HUES64 (cell line): ENCODE measurements around the gene CBY3. TPM values are rescaled to one million over a fixed set of nuclear protein-coding genes. Genes with fewer than 3 reads are reported as not detected.

Experiments used
- H3K27ac ChIP-seq: 2 replicates; pipeline ENCODE4 v1.7.0; 2013; ENCODE audit warnings: low read depth, low read length, inconsistent platforms
- H3K27me3 ChIP-seq: 2 replicates; pipeline ENCODE4 v1.6.1; 2013; ENCODE audit warnings: mild to moderate bottlenecking, low read length; ENCODE audit not compliant: insufficient read depth
- H3K36me3 ChIP-seq: 2 replicates; pipeline ENCODE4 v1.6.1; 2013; ENCODE audit warnings: mild to moderate bottlenecking, low read length; ENCODE audit not compliant: insufficient read depth
- H3K4me1 ChIP-seq: 2 replicates; pipeline ENCODE4 v1.6.1; 2013; ENCODE audit warnings: mild to moderate bottlenecking, low read length, moderate library complexity; ENCODE audit not compliant: insufficient read depth
- H3K4me3 ChIP-seq: 2 replicates; pipeline ENCODE4 v1.5.1; 2013; ENCODE audit warnings: mild to moderate bottlenecking, low read length, moderate library complexity
- H3K9ac ChIP-seq: 2 replicates; pipeline ENCODE4 v1.6.1; 2013; ENCODE audit warnings: mild to moderate bottlenecking, low read depth, low read length
- H3K9me3 ChIP-seq: 2 replicates; pipeline ENCODE4 v1.6.1; 2013; ENCODE audit warnings: low read depth, low read length; ENCODE audit not compliant: insufficient read depth
- WGBS: fragments of 150-250, 120-280 bp; methylation state at CpG from one replicate; pipeline ENCODE4 v1.1.7; 2013; ENCODE audit warnings: missing lambda C conversion rate; 5-methylcytosine and 5-hydroxymethylcytosine counted together
- polyA plus RNA-seq, 2 experiments: library from polyadenylated mRNA; stranded (reverse); fragments of 50-300 nt; gene quantifications; one replicate each; pipeline ENCODE4 v1.2.3, GENCODE V29; 2013

The CBY3 gene
- polyA plus RNA-seq (2013, experiment 1 of 2): 0.65 TPM
- 0.57 TPM for polyA plus RNA-seq (2013, experiment 2 of 2)

DNA sequence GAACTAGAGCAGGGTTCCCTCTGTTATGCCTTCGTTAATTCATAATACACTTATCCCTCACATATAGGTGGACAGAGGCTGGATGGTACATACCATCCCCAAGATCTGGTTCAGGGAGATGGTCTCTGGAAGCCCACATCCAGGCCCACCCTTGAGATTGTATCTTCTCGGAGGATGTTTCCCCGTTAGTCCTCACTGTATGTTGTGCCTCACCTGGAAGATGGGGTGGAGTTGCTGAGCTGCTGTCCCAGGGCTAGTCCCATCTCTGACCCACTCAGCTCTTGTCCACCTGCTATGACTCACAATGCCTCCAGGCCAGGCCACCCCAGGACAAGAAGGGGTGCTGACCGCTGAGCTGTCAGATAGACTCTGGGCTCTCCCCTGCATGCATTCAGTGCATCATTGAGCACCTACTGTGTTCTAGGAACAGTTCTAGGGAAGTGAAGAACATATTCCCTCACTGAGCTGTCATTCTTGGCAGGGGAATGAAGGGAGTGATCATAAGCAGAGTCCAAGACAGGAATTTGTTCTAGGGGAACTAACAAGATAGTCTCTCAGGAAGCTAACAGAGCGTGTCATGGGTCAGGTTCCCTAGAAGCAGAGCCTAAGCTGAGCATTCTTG is at the start of gene CBY3:
TSS of gene CBY3 (minus strand) at position 255 of the 622 bp plus-strand sequence. CDS start at position 139, 116 bp downstream.
- Histone ChIP-seq H3K27ac (no peak within 1 kb of the TSS), H3K27me3 (no peaks in the 10 kb centered on the region)
- 92% methylated on average over 5 of the region's 5 CpGs for WGBS

DNA sequence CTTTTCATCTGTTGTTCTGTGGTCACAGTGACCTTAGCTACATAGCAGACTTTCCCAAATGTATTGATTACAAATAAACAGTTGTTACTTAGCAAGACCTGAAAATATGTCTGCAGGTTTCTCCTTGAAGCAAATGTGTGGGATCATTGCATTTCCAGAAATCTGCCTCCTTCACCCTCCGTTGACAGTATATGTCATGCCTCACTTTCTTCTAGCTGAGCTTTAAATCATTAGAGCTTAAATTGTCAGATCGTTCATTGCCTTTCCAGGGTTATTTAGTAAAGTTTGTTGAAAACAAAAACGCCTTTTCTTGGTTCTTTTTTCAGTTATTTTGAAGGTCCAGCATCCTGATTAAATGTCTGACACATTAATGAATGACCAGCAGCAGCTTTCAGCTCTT is 49.5 kb upstream of the CBY3 start:
- no peak overlapping the region for H3K9ac ChIP-seq
- 90% methylated on average over 3 of the region's 3 CpGs for WGBS
- H3K27ac ChIP-seq: no peak overlapping the region

More for the DNA sequence above, at the start of gene CBY3:
- Histone ChIP-seq H3K36me3 (peaks cover 5% of the 10 kb centered on the region; the same call in 1 of the 2 replicates), H3K4me3 (no peak within 1 kb of the TSS), H3K4me1 (no peaks in the 10 kb centered on the region; the same call in 1 of the 2 replicates), H3K9ac (no peak within 1 kb of the TSS), H3K9me3 (no peaks in the 10 kb centered on the region)

GRCh38 chr5:179729727-179730126 is 48.9 kb upstream of the CBY3 start:
- no peaks in the 10 kb centered on the region for H3K9me3 ChIP-seq
- H3K27ac ChIP-seq: no peak overlapping the region
- no peak overlapping the region for H3K9ac ChIP-seq
- peaks cover 70% of the 10 kb centered on the region for H3K36me3 ChIP-seq
- no peaks in the 10 kb centered on the region; the same call in 1 of the 2 replicates for H3K4me1 ChIP-seq
- no peaks in the 10 kb centered on the region for H3K27me3 ChIP-seq
- H3K4me3 ChIP-seq: no peak overlapping the region
- WGBS: no CpG with 5 or more reads among the region's 3 CpGs

More for the DNA sequence above, 49.5 kb upstream of the CBY3 start:
- no peak overlapping the region for H3K4me3 ChIP-seq
- H3K27me3 ChIP-seq: no peaks in the 10 kb centered on the region
- peaks cover 64% of the 10 kb centered on the region for H3K36me3 ChIP-seq
- H3K9me3 ChIP-seq: no peaks in the 10 kb centered on the region
- no peaks in the 10 kb centered on the region; the same call in 1 of the 2 replicates for H3K4me1 ChIP-seq

GRCh38 chr5:179729303-179729702 is 48.5 kb upstream of the CBY3 start:
- Histone ChIP-seq H3K36me3 (peaks cover 75% of the 10 kb centered on the region), H3K4me3 (no peak overlapping the region), H3K27ac (no peak overlapping the region), H3K9me3 (no peaks in the 10 kb centered on the region), H3K4me1 (no peaks in the 10 kb centered on the region; the same call in 1 of the 2 replicates), H3K9ac (no peak overlapping the region), H3K27me3 (no peaks in the 10 kb centered on the region)
- 84% methylated on average over 4 of the region's 4 CpGs for WGBS

DNA sequence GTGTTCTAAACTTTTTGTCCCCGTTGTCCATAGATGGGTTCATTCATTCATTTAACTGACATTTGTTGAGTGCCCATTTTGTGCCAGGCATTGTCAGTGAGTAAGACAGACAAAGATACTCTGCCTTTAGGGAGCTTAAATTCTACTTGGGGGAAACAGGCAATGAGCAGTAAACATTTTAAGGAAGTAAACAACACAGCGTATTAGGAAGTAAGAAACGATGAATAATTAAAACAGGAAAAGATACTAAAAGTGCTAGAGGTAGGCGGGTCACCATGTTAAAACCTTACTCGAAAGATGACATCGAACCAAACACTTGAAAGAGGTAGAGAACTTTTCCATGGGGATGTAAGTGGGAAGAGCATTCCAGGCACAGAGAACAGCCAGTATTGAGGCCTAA is 46.3 kb upstream of the CBY3 start:
- Histone ChIP-seq H3K9me3 (no peaks in the 10 kb centered on the region), H3K4me1 (no peaks in the 10 kb centered on the region; the same call in 1 of the 2 replicates), H3K36me3 (peaks cover 96% of the 10 kb centered on the region), H3K27me3 (no peaks in the 10 kb centered on the region), H3K9ac (no peak overlapping the region), H3K4me3 (no peak overlapping the region), H3K27ac (no peak overlapping the region)
- 95% methylated on average over 6 of the region's 6 CpGs for WGBS

DNA sequence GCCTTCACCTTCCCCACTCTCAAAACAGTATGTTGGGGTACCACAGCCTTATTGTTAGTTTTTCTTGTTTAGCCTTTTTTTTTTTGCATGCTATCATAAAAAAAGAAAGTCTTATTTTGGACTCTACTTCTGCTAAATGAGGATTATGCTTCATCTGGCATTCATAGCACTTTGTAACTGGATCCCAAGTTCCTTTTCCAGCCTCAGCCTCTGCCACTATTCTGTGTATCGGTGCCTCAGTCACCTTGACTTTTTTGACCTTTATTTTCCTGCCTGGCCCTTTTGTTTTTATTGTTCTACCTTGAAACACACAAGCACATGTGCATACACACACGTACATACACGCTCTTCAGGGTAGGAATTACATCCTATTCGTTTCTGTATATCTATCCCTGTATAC is 43.3 kb upstream of the CBY3 start:
- WGBS: 95% methylated on average over 4 of the region's 4 CpGs
- no peaks in the 10 kb centered on the region for H3K4me1 ChIP-seq
- H3K27me3 ChIP-seq: no peaks in the 10 kb centered on the region
- H3K36me3 ChIP-seq: peaks cover 99% of the 10 kb centered on the region
- H3K9me3 ChIP-seq: no peaks in the 10 kb centered on the region
- no peak overlapping the region for H3K27ac ChIP-seq
- H3K4me3 ChIP-seq: no peak overlapping the region
- H3K9ac ChIP-seq: no peak overlapping the region

DNA sequence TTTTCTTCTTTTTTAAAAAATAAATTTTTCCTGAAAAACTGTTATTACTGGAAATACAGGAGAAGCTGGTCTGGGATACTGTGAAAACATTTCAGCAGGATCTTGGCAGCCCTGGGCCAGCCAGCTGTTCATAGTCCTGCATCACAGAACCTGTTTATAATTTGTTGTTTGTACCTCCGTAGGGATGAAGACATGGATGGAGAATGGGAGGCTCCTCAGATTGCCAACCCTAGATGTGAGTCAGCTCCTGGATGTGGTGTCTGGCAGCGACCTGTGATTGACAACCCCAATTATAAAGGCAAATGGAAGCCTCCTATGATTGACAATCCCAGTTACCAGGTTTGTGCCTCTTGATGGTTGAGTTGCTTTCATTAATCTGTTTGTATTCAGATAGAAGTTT is 39.4 kb upstream of the CBY3 start:
- Histone ChIP-seq H3K27me3 (no peaks in the 10 kb centered on the region), H3K4me1 (no peaks in the 10 kb centered on the region), H3K36me3 (peaks cover 97% of the 10 kb centered on the region), H3K4me3 (no peak overlapping the region), H3K9me3 (no peaks in the 10 kb centered on the region), H3K9ac (no peak overlapping the region), H3K27ac (no peak overlapping the region)
- 98% methylated on average over 2 of the region's 2 CpGs for WGBS

DNA sequence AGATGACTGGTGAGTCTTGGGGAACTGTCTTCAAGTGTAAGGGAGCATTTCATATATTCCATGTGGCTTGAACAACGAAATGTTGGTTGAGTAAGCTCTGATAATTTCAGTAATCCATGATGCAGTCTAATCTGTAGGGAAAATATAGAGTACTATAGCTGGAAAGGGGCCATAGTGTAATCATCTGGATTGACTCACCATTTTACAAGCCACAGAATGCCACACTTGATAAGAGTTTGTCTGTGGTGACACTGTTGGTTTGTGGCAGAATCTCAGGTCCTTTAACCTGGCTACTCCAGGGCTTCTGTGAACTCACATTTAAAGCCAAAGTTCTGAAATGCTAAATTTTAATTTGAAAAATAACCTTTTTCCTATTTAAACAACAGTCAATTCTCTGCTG is 35.5 kb upstream of the CBY3 start:
- Histone ChIP-seq H3K36me3 (peaks cover 94% of the 10 kb centered on the region), H3K4me3 (no peak overlapping the region), H3K27ac (no peak overlapping the region), H3K9me3 (no peaks in the 10 kb centered on the region), H3K27me3 (no peaks in the 10 kb centered on the region), H3K9ac (no peak overlapping the region), H3K4me1 (no peaks in the 10 kb centered on the region)
- WGBS: 100% methylated on average over 1 of the region's 1 CpG

- H3K4me1 ChIP-seq: peaks cover 2% of the 10 kb centered on the region
- no peak overlapping the region for H3K27ac ChIP-seq
- peaks cover 43% of the 10 kb centered on the region for H3K36me3 ChIP-seq
- H3K9me3 ChIP-seq: no peaks in the 10 kb centered on the region
- H3K27me3 ChIP-seq: no peaks in the 10 kb centered on the region
- peak overlapping the region; percentile 99; the same call in 1 of the 2 replicates for H3K9ac ChIP-seq
- 82% methylated on average over 6 of the region's 7 CpGs for WGBS
- H3K4me3 ChIP-seq: peak overlapping the region; percentile 97
These were observed 19.6 kb upstream of the CBY3 start for GRCh38 chr5:179700401-179700918.

DNA sequence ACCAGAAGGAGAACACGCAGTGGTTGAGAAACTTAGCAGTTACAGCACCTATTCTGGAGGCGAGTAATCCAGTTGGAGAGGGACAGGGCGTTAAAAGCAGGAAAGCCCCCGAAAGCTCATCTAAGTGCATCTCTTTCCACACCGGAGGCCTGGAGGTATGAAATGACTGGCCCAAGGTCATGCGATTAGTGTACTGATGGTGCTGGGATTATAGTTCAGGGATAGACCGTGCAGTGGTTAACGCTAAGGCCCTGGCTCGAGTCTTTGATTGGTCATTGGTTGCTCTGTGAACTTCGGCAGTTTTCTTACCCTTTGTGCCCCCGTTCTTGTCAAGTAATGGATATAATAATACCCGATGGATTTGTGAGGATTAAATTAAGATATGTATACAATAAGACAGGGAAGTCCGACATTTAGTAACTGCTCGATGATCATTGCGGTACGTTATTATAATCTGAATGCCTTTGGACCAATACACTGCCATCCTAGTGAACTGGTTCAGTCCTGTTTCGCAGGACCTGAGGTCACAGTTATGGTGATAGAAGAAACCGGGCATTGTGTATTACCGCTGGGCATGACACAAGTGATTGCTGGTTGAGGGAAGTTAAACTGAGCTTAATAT is 18.9 kb upstream of the CBY3 start:
- no peaks in the 10 kb centered on the region for H3K9me3 ChIP-seq
- H3K27ac ChIP-seq: peak overlapping the region; percentile 93
- H3K9ac ChIP-seq: peak overlapping the region; percentile 99
- H3K27me3 ChIP-seq: no peaks in the 10 kb centered on the region
- peak overlapping the region; percentile 97 for H3K4me3 ChIP-seq
- peaks cover 40% of the 10 kb centered on the region for H3K36me3 ChIP-seq
- no peaks in the 10 kb centered on the region; the same call in 1 of the 2 replicates for H3K4me1 ChIP-seq
- WGBS: 6% methylated on average over 19 of the region's 19 CpGs

- Histone ChIP-seq H3K4me1 (no peaks in the 10 kb centered on the region; the same call in 1 of the 2 replicates), H3K9ac (peak within 1 kb of the TSS; percentile 99), H3K36me3 (peaks cover 34% of the 10 kb centered on the region), H3K9me3 (no peaks in the 10 kb centered on the region), H3K27ac (peak within 1 kb of the TSS; percentile 95), H3K27me3 (no peaks in the 10 kb centered on the region), H3K4me3 (peak within 1 kb of the TSS; percentile 97)
- under 1% methylated on average over 58 of the region's 58 CpGs for WGBS
These were observed 18.2 kb upstream of the CBY3 start, which contains the start of gene CANX for GRCh38 chr5:179698935-179699615. TSS of gene CANX (plus strand) at chr5:179698967. CDS start at chr5:179705682, 6,715 bp downstream.
